GM19468 (cell line): ENCODE measurements around the gene TES.
"Not testable (repeated sequence)": the region's sequence is repeated elsewhere in the genome, so short reads cannot be mapped to it uniquely, and the experiment has no call there.

ENCODE experiments used
- ATAC-seq: cut with Tn5 transposase; IDR thresholded peaks from one replicate; pipeline ENCODE4 v1.9.1; 2021; ENCODE audit warnings: mild to moderate bottlenecking, moderate library complexity, moderate number of reproducible peaks; ENCODE audit not compliant: unreplicated experiment; ENCODE audit errors: extremely low read depth

Gene TES

GRCh38 chr7:116210345-116211005, at the start of gene TES:
TSS of gene TES (plus strand) at chr7:116210539. CDS start at chr7:116210708, 169 bp downstream.
- peak; percentile 90 for ATAC-seq

- ATAC-seq, result no peak
Measured at GRCh38 chr7:116161728-116162127, 48.6 kb upstream of the TES start.

- no peak for ATAC-seq
Measured at GRCh38 chr7:116162254-116162653, 48.1 kb upstream of the TES start.

- no peak for ATAC-seq
Measured at GRCh38 chr7:116162992-116163391, 47.3 kb upstream of the TES start.

GRCh38 chr7:116164552-116165306, 45.6 kb upstream of the TES start:
- ATAC-seq, result no peak

GRCh38 chr7:116165717-116166116, 44.6 kb upstream of the TES start:
- peak; percentile 47 for ATAC-seq

GRCh38 chr7:116166156-116166555, 44.2 kb upstream of the TES start:
- no peak for ATAC-seq

- no peak for ATAC-seq
Measured at GRCh38 chr7:116167177-116167576, 43.2 kb upstream of the TES start.

GRCh38 chr7:116169060-116169459, 41.3 kb upstream of the TES start:
- no peak for ATAC-seq

- no peak for ATAC-seq
Measured at GRCh38 chr7:116170180-116170579, 40.2 kb upstream of the TES start.

GRCh38 chr7:116171094-116171493, 39.2 kb upstream of the TES start:
- ATAC-seq, result no peak

GRCh38 chr7:116172353-116172752, 38.0 kb upstream of the TES start:
- no peak for ATAC-seq

GRCh38 chr7:116173051-116174028, 37.0 kb upstream of the TES start:
- ATAC-seq, result no peak

GRCh38 chr7:116175095-116175494, 35.2 kb upstream of the TES start:
- ATAC-seq, result not testable (repeated sequence)

- ATAC-seq, result no peak
Measured at GRCh38 chr7:116176226-116176625, 34.1 kb upstream of the TES start.

- no peak for ATAC-seq
Measured at GRCh38 chr7:116177009-116177408, 33.3 kb upstream of the TES start.

GRCh38 chr7:116180302-116180701, 30.0 kb upstream of the TES start:
- peak; percentile 39 for ATAC-seq

GRCh38 chr7:116182023-116182422, 28.3 kb upstream of the TES start:
- no peak for ATAC-seq

- no peak for ATAC-seq
Measured at GRCh38 chr7:116185450-116185849, 24.9 kb upstream of the TES start.

- no peak for ATAC-seq
Measured at GRCh38 chr7:116185956-116186355, 24.4 kb upstream of the TES start.

- ATAC-seq, result no peak
Measured at GRCh38 chr7:116187400-116187799, 22.9 kb upstream of the TES start.
